ENCODE measurements around the gene SDF4.

Gene SDF4, protein sequence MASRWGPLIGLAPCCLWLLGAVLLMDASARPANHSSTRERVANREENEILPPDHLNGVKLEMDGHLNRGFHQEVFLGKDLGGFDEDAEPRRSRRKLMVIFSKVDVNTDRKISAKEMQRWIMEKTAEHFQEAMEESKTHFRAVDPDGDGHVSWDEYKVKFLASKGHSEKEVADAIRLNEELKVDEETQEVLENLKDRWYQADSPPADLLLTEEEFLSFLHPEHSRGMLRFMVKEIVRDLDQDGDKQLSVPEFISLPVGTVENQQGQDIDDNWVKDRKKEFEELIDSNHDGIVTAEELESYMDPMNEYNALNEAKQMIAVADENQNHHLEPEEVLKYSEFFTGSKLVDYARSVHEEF

DNA sequence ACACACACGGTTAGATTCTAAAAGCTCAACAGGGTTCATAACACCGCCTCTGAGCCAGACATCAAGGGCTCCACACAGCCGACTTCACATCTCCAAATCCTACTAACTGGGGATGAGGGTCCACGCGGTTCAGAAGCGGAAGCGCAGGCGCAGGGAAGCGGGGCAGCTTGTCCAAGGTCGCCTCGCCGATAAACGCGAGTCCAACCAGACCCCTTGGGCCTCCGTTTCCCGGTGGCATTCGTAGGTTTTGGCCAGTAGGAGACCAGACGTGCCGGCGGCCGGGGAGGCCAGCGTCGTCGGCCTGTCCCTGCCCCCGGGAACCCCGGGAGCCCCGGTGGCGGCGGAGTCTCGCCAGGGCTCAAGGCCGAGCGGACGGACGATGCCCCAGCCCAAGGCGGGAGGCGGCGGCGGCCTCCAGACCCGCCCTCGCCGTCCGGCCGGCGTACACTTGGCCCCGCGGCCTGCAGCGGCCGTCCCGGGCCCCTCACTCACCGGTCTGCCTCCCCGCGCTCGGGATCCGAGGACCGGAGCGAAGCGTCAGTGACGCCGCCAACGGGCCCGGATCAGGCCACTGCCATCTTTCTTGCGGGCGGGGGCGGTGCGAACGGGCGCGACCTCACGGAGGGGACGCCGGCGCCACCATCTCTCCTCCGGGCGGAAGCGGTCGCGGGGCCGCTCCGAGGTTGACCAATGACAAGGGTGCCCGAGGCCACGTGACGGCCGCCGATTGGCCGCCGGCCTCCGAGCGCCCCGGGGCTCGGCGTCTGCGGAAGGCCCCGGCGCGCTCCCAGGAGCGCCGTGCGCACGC is at the start of gene SDF4:
Gene SDF4 (minus strand): TSS at position 602 of the 808 bp plus-strand sequence. CDS start 3,229 bp downstream, outside the sequence.
- DNase-seq: peak; percentile 80

DNA sequence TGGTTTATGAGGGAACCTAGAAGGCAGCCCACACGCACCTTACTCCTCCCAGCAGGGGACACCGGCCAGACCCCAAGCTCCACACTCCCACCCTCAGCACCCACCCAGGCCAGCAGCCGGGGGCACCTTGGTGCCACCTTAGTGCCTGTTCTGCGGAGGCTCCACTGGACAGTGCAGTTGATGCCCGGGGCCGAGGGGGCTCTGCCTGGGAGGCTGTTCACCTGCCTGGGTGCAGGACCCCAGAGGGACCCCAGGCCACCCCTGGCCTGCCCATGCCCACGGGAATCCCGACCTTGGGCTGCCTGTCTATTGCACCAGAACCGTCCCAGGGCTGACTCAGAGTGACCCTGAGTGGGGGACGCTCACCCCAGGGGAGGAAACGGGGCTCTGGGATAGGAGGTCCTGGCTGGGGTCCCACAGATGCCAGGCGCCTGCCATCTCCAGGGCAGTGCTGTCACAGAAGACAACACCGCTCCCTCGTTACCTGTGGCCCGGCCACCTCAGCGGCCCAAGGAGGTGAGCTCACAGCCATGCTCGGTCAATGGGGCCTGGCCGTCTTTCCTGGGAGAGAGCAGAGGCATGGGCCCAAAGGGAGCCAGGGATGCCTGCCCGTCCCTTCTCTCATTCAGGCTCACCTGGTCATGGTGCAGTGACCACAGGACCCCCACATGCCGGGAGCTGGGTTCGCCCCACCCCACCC is 49.1 kb upstream of the SDF4 start:
- no peak for DNase-seq

DNA sequence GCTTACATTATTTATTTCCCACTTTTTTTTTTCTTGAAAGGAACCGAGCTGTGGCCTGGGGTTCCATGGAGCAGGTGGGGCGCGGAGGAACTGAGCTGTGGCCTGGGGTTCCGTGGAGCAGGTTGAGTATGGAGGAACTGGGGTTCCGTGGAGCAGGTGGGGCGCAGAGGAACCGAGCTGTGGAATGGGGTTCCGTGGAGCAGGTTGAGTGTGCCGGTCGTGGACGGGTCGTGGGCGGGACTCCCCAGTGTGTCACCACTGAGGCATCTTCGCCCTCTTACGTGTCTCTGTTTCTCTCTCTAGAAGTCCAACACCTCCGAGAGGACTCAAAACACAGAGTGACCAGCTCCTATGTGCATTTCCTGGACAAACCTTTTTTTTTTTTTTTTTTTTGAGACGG is 47.2 kb upstream of the SDF4 start:
- DNase-seq: no peak

DNA sequence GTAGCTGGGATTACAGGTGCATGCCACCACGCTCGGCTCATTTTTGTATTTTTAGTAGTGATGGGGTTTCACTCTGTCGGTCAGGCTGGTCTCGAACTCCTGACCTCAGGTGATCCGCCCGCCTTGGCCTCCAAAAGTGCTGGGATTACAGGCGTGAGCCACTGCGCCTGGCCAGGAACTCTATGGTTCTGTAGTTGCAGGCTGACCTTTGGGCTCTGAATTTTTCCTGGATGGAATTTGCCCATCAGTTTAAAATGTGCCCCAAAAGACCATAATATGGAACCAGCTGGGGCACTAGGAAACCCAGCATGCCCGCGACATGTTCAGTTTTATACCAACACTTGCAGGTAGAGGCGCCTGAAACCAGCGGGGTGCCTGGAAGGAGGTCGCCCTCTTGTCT is 46.8 kb upstream of the SDF4 start:
- DNase-seq: no peak

DNA sequence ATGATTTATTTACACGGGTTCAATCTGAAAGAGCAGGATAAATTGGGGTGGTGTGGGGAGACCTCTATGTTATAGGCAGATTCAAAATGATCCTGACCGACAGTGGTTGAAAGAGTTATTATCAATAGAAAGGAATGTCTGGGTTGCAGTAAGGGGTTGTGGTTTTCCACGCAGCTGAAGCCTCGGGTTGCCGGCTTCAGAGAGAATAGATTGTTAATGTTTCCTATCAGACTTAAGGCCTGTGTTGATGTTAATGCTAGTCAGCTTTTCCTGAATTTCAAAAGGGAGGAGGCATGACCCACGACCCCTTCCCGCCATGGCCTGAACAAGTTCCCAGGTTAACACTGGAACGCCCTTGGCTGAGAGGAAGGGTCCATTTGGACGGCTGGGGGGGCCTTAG is 44.0 kb upstream of the SDF4 start:
- no peak for DNase-seq

DNA sequence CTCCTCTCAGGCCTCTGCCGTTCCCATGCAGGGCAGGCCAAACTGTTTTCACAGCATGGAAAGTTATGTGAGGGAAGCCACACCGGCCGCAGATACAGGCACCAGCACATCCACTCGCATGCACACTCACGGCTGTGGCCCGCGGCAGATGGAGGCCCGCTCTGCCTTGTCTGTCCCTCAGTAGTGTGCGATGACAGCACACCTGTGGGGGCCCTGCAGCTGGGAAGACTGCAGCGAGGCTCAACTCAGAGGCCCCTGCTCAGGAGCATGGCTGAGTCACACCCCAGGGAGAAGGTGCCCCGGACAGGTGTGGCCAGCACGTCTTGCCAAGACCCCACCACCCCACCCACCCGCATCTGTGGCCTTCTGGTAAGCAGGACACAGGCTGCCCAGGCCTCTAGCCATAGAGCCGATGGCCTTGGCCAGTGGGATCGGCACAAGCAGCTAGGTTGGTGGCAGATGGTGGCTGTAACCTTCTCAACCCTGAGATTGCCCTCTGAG is 43.2 kb upstream of the SDF4 start:
- DNase-seq: no peak

DNA sequence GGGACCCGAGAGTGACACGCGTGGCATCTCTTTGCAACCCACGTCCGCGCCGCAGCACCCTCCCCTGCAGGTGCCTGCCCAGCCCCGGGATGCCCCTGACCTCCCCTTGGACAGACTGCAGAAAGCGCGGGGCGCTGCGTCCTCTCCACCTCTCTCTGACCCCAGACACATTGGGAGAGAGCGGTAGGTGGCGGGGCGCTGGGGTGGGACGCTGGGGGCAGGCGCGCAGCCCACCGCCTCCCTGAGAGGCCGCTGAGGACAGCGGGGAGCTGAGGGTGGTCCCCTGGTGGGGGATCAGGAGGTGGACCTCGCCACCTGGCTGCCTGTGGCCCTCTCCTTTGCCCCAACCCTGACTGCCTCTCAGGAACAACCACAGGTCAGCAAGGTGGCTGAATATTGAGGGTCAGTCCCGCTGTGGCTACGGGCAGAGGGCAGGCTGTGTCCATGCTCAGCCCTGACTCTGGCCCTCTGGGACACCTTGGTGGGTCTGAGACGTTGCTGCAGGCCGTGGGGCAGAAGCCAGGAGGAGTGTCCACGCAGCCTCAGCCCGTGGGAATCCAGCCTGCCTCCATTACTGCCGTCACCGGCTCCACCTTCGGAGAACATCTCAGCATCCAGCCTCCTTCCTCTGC is 42.6 kb upstream of the SDF4 start:
- DNase-seq: no peak

DNA sequence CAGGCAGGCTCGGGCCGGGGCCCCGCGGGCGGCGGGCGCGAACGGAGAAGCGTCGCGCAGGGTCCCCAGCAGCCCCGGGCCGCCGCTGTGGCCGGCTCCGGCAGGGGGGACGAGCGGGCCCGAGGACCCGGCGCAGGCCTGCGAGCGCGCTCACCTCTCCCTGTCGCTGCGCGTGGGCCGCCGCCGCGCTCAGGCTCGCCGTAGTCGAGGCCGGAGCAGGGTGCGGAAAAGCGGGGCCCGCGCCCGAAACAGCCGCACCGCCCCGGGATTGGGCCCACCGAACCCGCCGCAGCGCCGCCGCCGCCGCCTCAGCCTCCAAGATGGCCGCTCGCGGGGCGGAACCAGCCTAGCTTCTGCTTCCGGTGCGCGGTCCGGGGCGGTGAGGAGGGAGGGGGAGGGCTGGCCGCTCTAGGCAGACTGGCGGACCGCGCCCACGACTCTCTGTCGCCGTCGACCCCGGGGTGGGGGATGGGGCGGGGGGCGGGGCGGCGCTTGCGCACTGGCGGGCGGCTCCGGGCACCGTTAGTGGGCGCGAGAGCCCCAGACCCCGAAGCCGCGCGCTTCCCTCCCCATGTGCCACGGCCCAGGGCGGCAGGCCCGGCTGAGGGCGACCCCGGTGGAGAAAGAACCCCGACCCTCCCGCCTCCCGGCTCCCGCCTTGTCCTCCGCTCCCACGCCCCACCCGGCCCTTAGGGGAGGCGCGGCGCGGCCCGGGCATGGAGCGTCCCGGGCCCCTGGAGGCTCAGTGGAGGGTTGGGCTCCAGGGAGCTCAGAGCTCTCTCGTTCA is 41.9 kb upstream of the SDF4 start, which contains the start of gene UBE2J2:
Gene UBE2J2 (minus strand): TSS at position 343 of the 787 bp plus-strand sequence. CDS start 5,862 bp downstream, outside the sequence.
- DNase-seq: peak; percentile 34

DNA sequence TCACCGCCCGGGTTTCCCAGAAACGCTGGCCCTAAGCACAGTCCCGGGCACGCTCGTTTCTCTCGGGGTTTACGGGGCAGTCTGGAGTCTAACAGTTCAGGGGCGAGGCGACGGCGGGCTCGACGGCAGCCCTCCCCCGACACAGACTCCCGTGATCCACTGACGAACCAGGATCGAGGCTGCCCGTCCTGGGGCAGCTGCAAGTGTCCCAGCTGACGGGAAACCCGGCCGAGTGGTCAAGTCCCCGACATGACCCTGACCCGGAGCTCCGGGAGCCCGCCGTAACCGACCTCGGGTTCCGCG is 41.4 kb upstream of the SDF4 start:
- DNase-seq: no peak

DNA sequence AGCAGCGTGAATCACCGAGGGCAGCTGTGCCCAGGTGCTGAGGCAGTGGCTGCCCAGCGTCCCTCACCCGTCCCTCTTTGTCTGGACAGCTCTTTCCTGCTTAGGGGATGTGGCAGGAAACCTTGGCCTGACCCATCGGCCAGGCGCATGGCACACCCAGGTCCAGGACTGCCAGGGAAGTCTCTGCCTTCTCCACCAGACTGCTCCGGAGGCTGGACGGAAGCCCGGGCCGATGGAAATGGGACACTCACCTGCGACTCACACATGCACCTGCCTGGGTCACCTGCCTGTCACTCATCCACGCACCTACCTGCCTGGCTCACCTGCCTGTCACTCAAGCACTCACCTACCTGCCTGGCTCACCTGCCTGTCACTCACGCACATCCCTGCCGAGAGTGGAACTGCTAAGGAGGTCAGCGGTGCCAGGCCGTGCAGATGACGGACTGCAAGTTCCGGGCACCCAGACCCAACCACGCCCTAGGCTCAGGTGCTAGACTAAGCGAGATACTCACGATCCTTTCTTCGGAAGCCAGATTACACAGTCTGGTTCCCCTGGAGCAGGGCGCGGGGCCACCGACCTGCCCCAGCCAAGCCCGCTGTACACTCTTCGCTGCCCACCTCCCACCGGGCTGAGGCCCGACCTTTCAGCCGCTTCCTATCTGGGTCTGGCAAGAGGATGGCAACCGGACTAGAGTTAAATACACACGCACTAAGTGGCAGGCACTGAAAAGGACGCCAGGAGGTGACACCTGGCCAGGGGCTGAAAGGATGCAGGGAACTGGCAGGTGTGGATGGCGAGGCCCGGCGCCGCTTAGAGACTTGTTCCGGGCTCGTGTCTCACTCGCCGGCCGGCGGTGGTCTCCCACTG is 40.8 kb upstream of the SDF4 start:
- no peak for DNase-seq

DNA sequence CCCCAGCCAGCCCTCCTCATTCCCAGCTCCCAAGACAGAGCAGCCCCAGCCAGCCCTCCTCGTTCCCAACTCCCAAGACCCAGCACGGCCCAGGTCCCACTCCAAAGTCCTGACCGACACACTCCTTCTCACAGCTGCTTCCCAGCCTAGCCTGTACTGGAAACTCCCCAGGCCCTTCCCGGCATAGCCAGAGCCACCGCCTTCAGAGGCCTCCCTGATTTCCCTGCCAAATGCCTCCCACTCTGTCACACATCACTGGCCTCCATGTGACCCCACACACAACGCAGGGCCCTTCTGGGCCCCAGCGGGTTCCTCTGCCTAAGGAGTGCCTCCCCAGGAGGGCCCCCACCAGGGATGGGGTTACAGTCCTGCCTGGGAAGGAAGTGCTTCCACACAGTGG is 39.0 kb upstream of the SDF4 start:
- DNase-seq: no peak

DNA sequence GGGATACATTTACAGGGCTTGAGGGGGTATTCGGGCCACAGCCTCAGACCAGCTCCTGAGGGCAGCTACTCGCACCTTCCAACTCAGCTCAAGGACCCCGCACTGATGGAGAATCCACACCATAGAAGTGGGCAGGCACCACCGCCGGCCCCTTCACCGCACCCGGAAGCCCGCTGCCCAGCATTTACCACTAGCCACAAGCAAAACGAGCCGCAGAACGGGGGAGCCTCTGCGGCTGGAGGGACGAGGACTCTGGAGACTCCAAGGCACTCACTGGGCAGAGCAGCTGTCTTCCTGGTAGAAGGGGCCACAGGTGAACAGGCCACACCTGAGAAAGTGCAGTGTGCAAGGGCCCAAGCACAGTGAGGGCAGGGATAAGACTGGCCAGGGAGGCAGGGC is 36.5 kb upstream of the SDF4 start:
- no peak for DNase-seq

DNA sequence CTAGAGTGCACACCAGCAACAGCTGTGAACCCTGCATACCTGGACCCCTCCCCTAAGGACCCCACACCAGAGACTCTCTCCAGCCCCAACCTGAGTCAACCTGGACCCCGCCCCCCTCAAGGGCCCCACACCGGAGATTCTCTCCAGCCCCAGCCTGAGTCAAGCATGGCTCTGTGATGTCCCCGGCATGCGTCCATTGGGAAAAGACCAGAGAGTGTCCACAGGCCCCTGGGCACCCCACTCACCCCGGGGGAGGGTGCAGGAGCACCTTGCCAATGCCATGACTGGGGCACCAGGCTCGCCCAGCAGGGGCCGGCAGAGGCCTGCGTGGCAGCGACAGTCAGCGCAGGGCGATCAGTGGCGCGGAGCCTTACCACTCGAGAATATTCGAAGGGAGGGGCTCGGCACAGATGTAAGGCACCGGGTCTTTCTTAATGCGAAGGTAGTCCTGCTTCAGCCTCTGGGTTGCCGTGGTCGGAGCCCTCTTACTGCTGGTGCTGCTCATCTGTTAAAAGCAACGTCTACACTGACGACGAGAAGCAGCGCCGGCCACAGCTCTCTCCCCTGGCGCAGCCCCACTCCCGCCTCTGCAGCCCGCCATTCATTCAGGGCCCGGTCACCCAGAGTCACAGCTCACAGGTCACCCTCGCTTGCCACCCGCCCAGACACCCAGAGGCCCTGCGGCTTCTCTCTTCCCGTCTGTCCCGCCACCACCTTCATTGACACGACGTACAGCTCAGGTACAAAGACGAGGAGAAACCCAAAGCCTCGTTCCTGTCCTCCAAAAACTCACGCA is 35.9 kb upstream of the SDF4 start:
- no peak for DNase-seq

DNA sequence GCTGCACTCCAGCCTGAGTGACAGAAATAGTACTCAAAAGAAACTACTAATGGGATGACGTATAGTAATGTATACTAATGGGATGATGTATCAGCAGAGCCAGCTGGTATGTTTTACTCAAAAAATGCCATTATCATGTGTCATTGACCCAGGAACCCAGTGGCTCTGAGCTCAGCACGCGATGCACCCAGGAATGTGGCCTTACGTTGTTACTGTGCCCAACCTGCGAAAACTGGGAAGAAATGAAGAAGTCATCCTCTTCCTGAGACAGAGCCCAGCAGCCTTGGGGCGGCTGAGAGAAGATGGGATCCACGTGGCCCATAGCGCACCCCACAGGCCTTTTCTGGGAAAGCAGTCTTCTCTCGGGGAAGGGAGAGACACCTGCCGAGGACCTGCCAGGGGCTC is 33.1 kb upstream of the SDF4 start:
- DNase-seq: no peak

DNA sequence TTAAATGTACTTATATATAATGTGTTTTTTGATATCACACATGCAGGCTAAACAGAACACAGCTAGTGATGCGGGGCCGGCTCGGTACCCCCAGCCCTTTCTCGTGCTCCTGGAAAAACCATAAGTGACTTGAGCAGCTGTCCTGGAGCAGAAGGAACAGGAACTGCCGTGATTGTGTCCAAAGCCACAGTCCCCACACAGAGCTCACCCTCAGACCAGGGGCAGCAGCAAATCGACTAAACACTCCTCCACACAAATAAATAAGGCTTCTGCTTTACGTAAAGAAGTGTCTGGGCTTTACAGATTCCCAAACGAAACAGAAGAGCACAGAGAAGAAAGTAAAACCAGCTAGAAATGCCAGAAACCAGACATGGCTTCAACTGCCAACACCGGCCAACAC is 32.2 kb upstream of the SDF4 start:
- DNase-seq: no peak

DNA sequence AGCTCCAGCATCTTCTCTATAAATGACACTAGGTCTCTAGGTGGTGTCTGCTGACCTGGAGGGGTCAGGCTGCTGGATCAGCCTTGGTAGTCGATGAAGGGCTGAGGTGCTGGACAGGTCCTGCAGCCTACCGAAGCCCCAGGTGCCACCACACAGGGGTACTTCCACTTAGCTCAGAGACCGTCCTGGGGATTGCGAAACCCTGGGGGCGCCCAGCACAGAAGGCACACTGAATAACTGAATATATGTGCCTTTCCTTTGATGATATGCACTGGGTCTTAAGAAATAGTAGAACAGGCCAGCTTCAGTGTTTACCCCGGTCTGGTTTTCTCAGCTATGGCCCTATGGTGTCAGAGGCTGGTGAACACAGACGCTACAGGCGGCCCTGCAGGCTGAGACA is 31.0 kb upstream of the SDF4 start:
- DNase-seq: no peak

DNA sequence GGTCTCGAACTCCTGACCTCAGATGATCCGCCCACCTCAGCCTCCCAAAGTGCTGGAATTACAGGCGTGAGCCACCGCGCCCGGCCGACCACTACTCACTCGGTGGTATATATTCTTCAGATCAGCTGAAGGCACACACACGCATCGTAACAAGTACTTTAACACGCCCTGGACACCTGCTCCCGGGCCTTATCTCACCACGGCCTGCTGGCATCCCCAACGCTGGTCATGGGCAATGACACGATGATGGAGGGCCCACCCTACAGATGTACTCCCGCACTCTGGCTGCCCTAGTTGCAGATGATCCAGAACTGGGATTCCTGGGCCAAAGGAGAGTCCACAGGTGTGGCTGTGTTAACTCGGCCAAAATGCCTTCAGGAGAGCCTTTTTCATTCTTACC is 30.3 kb upstream of the SDF4 start:
- DNase-seq: no peak

DNA sequence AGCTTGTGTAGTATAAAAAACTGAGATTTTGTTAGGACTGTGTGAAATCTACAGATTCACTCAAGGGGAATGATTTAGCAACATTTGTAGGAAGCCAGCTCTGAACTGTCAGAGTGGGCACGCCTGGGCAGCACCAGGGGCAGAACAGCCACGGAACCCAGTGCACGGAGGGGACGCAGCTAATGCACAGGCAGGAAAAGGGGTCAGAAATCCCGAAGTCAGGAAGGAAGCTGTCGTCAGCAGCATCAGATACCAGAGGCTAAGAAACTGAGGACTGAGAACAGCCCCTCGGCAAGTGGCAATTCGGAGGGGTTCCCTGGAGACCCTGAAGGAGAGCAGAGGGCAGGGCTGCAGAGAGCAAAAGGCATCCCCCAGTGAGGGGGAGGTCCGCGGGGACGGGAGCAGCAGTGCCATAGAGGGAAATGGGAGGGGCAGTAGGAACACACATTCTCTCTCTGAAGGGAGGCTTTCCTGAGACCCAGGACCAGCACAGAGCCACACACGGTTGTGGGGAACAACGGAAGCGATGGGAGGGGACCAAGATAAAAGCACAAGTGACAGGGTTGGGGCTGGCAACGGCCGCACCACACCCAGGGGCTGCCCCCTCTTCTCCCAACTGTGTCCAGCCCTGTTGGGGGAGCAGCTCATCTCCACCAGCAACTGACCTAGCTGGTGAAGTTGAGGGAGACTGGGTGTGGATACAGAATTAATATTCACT is 29.2 kb upstream of the SDF4 start:
- no peak for DNase-seq

DNA sequence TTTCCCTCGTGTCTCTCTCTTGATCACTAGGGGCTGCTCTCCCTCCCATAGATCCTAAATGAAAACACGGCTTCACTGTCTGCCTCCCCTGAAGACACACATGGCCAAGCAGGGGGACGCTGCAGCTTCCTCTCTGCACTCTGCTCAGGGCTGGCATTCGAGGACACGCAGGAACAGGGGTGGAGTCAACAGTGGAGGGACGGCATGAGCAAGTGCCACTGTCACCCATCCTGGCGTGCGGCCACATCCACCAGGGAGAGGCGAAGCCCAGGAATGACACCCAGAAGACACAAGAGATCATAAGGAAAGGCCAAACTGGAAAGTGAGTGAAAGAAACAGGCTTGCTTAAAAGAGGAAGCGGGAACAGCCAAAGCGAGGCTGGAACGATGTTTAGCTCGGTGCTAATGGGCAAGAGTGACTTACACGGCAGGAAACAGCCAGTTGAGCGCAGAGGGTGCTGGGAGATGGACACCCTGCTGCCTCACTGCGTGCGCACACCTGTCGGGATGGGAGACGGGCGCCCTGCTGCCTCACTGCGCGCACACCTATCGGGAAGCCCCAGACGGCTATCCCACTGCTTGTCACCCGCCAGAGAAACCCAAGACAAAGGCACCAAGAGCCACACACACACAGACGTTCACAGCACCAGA is 28.3 kb upstream of the SDF4 start:
- no peak for DNase-seq

Measured in KG1 (cell line).